ENCODE measurements around the gene ATP8B3.

The ATP8B3 gene

GRCh38 chr19:1736927-1737326, 75.1 kb downstream of the ATP8B3 start:
- H3K27ac ChIP-seq: no peak overlapping the region
- in situ Hi-C loops (cut with HindIII; ENCODE audit: low pct_ligation_motif_present, low sequenced_read_pairs): no loop called here
- no peak for TF ChIP-seq CTCF (IDR thresholded peaks at IDR 0.05; ENCODE audit: low read depth, low read length, missing control alignments)
- H3K36me3 ChIP-seq (replicated peaks): no peaks in the 10 kb centered on the region
- DNase-seq: no peak
- peaks cover 16% of the 10 kb centered on the region for H3K27me3 ChIP-seq (replicated peaks)
- no peak overlapping the region for H3K4me3 ChIP-seq (ENCODE audit: low read depth, low read length)

DNA sequence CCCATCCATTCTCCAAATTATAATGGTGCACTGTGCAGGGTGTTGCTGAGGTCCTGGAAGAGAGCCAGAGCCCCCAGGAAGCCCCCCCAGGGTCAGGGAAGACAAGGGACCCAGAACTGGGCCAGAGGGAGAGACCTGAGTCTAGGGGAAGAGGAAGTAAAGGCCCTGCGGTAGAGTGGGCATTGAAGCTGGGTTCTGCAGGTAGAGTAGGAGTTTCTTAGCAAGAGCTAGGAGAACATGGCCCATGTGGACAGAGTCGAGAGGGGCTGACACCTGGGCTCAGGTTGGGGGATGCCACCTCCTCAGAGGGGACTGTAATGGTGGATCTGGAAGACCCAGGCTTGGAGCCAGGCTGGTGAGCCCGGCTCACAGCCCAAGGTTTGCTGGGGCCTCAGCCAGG, 75.8 kb downstream of the ATP8B3 start:
- Histone ChIP-seq H3K36me3 (replicated peaks) (no peaks in the 10 kb centered on the region), H3K4me3 (ENCODE audit: low read depth, low read length) (no peak overlapping the region), H3K27me3 (replicated peaks) (peaks cover 18% of the 10 kb centered on the region), H3K27ac (no peak overlapping the region)
- in situ Hi-C loops (cut with HindIII; ENCODE audit: low pct_ligation_motif_present, low sequenced_read_pairs): no loop called here
- no peak for TF ChIP-seq CTCF (IDR thresholded peaks at IDR 0.05; ENCODE audit: low read depth, low read length, missing control alignments)
- DNase-seq: no peak

DNA sequence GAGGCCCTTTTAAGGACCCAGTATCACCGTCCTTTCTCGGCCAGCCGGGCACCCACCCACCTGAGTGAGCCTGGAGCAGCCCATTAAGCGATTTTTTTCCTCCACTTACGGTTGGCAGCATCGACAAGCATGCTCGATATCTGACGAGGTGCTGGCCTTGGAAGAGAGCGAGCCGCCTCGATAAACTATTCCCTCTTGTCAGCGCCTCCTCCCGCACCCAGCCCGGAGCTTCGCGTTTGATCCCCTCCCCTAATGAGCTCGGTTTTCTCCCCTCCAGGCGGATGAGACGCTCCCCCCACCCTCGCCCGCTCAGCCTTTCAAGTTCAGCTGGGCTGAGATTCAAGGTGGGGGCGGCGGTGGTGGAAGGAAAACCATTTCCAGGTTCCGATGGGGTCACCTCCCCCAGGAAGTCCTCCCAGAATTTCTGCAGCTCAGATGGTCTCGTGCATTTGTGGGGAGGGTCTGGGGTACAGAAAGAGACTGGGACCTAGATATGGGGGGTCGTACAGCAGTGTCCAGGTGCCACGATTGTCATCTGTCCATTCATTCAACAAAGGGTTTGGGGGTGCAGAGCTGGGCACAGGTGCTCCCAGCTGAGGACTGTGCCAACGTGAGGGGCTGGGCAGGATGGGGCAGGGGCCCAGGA, 77.6 kb downstream of the ATP8B3 start:
- Histone ChIP-seq H3K27me3 (replicated peaks) (peaks cover 18% of the 10 kb centered on the region), H3K4me3 (ENCODE audit: low read depth, low read length) (no peak overlapping the region), H3K27ac (no peak overlapping the region), H3K36me3 (replicated peaks) (no peaks in the 10 kb centered on the region)
- in situ Hi-C loops (cut with HindIII; ENCODE audit: low pct_ligation_motif_present, low sequenced_read_pairs): no loop called here
- DNase-seq: no peak
- no peak for TF ChIP-seq CTCF (IDR thresholded peaks at IDR 0.05; ENCODE audit: low read depth, low read length, missing control alignments)

Measured in brain microvascular endothelial cell (primary cell).